NCI-H146 treated with DMSO at 0.1 percent for 48 hours (cell line): Measurements from ENCODE around the gene IRAK1.

ENCODE experiments used
- DNase-seq: peaks from one replicate; lab custom pipeline; 2025; ENCODE audit not compliant: unreplicated experiment; lab: John Stamatoyannopoulos, UW

Gene IRAK1

GRCh38 chrX:153971450-153972367 lies 48.0 kb downstream of the IRAK1 start, which contains the start of gene HCFC1:
TSS of gene HCFC1 (minus strand) at chrX:153971818. CDS start at chrX:153970840, 978 bp downstream.
- DNase-seq = peak; percentile 70

DNA sequence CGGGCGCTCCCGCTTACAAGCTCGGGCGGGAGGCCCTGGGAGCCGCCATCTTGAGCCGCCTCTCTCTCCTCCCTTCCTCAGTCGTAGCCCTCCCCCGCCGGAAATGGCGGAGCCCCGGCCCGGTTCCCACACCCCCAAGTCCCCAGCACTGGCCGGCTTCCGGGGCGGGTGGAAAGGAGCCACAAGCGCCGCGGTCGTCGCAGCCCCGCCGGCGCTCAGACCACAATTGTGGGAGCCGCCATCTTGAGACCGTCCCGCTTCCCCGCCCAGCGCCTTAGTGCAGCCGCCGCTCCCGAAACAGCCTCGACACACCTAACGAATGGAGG lies 48.6 kb downstream of the IRAK1 start:
- peak; percentile 53 for DNase-seq

DNA sequence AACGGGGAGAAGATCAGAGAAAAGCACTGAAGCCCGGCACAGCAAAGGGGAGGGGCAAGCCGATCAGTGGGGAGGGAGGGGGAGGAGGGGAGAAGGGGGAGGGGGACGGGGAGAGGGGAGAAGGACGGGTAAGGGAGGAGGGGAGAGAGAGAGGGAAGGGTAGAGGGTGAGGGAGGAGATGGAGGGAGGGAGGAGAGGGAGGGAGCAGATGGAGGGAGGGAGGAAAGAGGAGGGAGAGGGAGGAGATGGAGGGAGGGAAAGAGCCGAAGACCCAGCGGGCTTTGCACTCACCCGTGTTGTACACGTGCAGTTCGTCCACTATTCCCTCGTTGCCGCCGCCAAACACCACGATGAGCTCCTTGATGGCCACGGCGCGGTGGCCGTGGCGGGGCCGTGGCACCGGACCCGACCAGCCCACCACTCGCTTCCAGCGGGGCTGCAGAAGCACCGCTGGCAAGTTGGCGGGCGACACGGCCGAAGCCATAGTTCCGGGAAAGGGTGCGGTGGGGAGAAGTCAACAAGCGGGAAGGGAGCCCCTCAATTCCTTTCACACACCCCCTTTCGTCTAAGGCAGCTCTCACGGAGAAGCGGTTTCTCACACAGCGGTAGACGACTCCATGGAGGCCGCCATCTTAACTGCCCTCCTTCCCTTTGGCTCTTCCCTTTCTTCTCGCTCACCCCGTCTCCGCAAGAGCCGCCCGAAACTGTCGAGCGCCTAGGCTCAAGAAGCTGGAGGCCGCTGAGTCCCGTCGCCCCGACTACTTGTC lies 49.2 kb downstream of the IRAK1 start:
- peak; percentile 20 for DNase-seq

- no peak for DNase-seq
Observed at GRCh38 chrX:153969904-153970356, 49.8 kb downstream of the IRAK1 start.

- DNase-seq = no peak
Observed at GRCh38 chrX:153969125-153969903, 50.4 kb downstream of the IRAK1 start.

GRCh38 chrX:153968754-153969124 lies 51.0 kb downstream of the IRAK1 start:
- DNase-seq = no peak

DNA sequence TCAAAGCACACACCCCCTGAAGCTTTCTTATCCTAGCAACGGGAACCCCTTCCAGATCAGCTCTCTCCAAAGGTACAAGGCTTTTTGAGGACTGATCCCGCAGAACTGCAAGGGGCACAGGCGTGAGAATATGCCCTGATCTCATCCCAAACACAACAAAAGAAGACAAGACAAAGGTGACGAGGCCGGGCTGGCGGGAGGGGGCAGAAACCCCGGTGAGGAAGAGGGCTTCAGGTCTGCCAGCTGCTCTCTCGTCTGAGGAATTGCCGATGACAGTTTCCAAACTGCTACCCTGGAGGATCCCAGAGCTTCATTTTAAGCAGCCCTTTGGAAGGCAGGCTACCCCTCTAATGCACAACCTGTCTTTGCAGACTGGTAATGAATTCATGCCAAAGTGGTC lies 51.4 kb downstream of the IRAK1 start:
- no peak for DNase-seq

- no peak for DNase-seq
Observed at GRCh38 chrX:153967536-153968224, 52.0 kb downstream of the IRAK1 start.

DNA sequence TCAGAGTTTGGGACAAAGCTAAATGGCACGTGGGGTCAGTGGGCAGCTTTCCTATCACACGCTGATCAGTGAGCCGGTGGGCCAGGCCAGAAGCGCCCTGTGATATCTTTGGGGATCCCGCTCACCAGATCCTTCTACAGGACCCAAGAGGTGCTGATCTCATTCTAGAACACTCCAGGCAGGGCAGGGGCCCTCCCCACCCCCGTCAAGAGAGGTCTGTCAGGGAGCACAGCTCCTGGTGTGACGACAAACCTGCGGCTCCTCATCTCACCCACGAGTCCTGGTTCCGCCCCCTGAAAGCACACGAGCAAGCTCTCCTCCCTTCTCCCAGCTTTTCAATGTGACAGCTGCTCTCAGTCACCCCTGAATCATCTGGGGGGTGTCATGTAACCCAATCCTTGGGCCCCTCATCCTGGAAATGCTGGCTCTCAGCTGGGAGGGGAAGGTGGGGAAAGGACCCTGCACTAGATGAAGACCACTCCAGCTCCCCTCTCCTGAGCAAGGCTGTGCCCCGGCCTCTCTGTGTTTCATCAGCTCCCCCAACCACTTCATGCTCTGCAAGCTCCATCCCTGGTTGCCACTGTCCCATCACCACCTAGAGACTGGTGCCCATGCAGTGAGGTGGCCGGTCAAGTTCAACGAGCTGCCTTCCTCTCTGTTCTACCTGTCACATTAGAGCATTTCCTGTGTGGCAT lies 52.7 kb downstream of the IRAK1 start:
- DNase-seq = no peak

DNA sequence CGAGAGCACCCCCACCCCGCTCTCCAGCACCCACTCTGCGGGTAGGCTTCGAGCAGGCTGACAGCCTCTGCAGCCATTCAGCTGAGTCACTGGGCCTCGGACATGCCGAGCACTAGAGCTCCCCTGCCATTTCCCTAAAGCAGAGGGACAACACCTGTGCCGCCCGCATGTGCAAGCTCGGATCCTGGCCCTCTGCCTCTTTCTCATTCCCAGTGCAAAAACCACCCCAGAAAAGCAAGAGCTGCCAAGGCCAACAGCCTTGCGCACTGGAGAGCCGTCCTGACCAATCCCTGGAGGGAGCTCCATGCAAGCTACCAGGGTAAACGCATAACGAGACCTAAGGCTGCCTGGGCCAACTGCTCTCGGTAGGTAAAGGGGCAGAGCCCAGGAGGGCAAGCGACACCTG lies 53.4 kb downstream of the IRAK1 start:
- DNase-seq = no peak

DNA sequence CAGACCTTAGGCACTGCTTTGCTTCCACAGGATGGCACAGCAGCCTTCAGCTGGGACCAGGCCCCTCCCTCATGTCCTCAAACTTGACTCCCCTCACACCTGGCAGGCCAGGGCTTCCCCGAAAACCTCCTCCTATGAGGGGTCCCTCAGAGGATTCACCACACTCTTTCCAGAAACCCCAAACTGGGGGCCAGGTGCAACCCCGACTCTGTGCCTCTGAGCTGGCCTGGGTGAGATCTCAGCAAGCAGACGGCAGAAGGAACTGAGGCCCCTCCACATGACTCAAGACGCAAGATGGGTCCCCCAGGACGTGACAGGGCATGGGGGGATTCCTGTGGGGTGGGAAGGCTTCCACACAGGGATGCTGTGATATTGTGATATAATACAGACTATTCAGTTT lies 54.3 kb downstream of the IRAK1 start:
- DNase-seq = no peak

- DNase-seq = no peak
Observed at GRCh38 chrX:153964105-153964504, 55.6 kb downstream of the IRAK1 start.

DNA sequence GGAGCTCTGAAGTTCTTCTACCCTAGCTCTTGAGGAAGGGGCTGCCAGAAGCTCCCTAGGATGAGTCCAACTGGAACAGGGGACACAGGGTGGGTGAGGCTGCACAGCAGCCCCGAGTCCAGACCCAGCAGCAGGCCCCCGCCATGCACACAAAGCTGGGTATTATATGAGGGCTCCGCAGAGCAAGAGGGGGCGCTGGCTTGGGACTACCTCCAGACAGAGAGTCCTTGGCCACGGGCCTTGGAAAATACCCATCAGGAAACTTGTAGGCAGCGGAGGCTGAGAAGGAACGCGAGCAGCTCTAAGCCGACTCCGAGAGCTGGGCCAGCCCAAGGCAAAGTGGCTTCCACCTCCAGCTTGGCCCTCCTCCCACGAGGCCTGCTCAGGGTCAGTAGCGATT lies 56.2 kb downstream of the IRAK1 start:
- DNase-seq = no peak

DNA sequence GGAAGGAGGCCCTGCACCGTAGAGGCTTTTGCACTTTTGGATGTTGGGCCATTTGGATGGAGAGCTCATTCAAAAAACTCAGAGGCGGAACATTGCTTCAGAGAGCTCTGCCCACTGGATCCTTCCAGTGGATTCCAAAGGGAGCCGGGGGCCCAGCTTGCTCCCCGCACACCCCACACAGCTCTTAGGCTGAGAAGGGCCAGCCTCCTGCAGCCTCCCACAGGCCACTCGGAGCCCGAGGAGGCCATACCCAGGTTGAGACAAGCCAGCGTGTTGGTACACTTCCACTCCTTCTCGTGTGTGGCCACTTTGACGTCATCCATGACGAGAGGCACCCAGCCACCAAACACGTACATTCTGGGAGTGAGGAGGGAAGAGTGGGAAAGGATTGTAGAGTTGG lies 58.4 kb downstream of the IRAK1 start:
- DNase-seq = no peak

DNA sequence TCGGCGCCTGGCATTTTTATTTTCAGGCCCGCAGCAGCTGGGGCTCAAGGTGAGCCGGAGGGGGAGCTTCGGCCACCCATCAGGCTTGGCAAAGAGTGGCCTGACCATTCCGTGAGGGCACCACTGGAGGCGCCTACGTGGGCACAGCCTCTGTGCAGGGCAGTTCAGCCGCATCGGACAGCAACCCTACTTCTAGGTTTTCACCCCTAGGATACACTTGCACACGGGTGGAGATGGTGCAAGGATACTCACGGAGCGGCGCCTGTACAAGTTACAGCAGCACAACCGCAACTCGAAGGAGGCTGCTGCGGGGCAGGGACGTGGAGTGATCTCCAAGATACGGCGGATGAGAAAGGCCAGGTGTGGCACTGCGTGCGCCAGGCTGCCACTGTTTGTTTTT lies 58.9 kb downstream of the IRAK1 start:
- DNase-seq = no peak
